Body of pancreas (tissue), 4 donors: ENCODE data around the gene KIF13A.

Experiments used
- POLR2A ChIP-seq, 3 donors: fragments of 450-650 bp; IDR thresholded peaks; one replicate each; pipeline ENCODE4 v1.6.1; 2016; ENCODE audit warnings: antibody characterized with exemption in 3 of 3, mild to moderate bottlenecking in 2 of 3
- TF ChIP-seq, protein P1 (sequence below), 7 experiments: fragments of 450-650 bp in 4 of 7; fragments of 200-600 bp in 3 of 7; sonication (generic) in 3 of 7; IDR thresholded peaks; one replicate each; pipeline ENCODE4 v1.5.1; 2016 to 2019; ENCODE audit warnings: antibody characterized with exemption in 7 of 7

- TF ChIP-seq, protein P1, sequence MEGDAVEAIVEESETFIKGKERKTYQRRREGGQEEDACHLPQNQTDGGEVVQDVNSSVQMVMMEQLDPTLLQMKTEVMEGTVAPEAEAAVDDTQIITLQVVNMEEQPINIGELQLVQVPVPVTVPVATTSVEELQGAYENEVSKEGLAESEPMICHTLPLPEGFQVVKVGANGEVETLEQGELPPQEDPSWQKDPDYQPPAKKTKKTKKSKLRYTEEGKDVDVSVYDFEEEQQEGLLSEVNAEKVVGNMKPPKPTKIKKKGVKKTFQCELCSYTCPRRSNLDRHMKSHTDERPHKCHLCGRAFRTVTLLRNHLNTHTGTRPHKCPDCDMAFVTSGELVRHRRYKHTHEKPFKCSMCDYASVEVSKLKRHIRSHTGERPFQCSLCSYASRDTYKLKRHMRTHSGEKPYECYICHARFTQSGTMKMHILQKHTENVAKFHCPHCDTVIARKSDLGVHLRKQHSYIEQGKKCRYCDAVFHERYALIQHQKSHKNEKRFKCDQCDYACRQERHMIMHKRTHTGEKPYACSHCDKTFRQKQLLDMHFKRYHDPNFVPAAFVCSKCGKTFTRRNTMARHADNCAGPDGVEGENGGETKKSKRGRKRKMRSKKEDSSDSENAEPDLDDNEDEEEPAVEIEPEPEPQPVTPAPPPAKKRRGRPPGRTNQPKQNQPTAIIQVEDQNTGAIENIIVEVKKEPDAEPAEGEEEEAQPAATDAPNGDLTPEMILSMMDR (IDR thresholded peaks at IDR 0.05) = no peak
- no peak for TF ChIP-seq POLR2A (IDR thresholded peaks at IDR 0.05)
These were observed 95.2 kb downstream of the KIF13A start for GRCh38 chr6:17892097-17892686.
